ENCODE results near the gene FRMPD1. TPM values are rescaled to one million over a fixed set of nuclear protein-coding genes. Genes with fewer than 3 reads are reported as not detected.

FRMPD1 gene
- total RNA-seq: not detected in 2 replicates

GRCh38 chr9:37650873-37651768, at the start of gene FRMPD1:
TSS of gene FRMPD1 (plus strand) at chr9:37650954. CDS start at chr9:37692642, 41,688 bp downstream.

GRCh38 chr9:37753489-37754190, 102.9 kb downstream of the FRMPD1 start, which contains the start of gene TRMT10B:
TSS of gene TRMT10B (plus strand) at chr9:37753805. CDS start at chr9:37761932, 8,127 bp downstream.

GRCh38 chr9:37784616-37785483, 134.1 kb downstream of the FRMPD1 start, which contains the start of gene EXOSC3:
TSS of gene EXOSC3 (minus strand) at chr9:37785064. CDS start at chr9:37785044, 20 bp downstream.

Other genes with a start within 250 kb of the FRMPD1 start
- gene GRHPR, start 228.3 kb upstream of the FRMPD1 start, total RNA-seq: 134 and 136 TPM in 2 replicates
- 11.5 and 15.1 TPM in 2 replicates for gene ZBTB5, start 185.5 kb upstream of the FRMPD1 start, total RNA-seq
- 23.2 and 29.1 TPM in 2 replicates for gene POLR1E, start 165.0 kb upstream of the FRMPD1 start, total RNA-seq
- gene FBXO10, start 74.6 kb upstream of the FRMPD1 start, total RNA-seq: 12.0 and 37.6 TPM in 2 replicates
- gene TOMM5, start 58.4 kb upstream of the FRMPD1 start, total RNA-seq: 55.8 and 115 TPM in 2 replicates
- 1.0 and 3.3 TPM in 2 replicates for gene TRMT10B, start 102.9 kb downstream of the FRMPD1 start, total RNA-seq
- 21.0 and 23.3 TPM in 2 replicates for gene EXOSC3, start 134.1 kb downstream of the FRMPD1 start, total RNA-seq
- gene DCAF10, start 149.8 kb downstream of the FRMPD1 start, total RNA-seq: 19.3 and 40.0 TPM in 2 replicates

Measured in placental pericyte (primary cell).